GM20000 (cell line): ENCODE data around the gene TAMALIN.

ENCODE experiments used
- DNase-seq: peaks from one replicate; pipeline ENCODE4 v3.0.0; 2012; ENCODE audit warnings: low spot score
- TF ChIP-seq, protein P1 (sequence below): IDR thresholded peaks from 2 replicates; pipeline ENCODE4 v1.5.1; 2012; ENCODE audit warnings: mild to moderate bottlenecking, control low read depth; ENCODE audit errors: extremely low read depth, missing control alignments

The TAMALIN gene

DNA sequence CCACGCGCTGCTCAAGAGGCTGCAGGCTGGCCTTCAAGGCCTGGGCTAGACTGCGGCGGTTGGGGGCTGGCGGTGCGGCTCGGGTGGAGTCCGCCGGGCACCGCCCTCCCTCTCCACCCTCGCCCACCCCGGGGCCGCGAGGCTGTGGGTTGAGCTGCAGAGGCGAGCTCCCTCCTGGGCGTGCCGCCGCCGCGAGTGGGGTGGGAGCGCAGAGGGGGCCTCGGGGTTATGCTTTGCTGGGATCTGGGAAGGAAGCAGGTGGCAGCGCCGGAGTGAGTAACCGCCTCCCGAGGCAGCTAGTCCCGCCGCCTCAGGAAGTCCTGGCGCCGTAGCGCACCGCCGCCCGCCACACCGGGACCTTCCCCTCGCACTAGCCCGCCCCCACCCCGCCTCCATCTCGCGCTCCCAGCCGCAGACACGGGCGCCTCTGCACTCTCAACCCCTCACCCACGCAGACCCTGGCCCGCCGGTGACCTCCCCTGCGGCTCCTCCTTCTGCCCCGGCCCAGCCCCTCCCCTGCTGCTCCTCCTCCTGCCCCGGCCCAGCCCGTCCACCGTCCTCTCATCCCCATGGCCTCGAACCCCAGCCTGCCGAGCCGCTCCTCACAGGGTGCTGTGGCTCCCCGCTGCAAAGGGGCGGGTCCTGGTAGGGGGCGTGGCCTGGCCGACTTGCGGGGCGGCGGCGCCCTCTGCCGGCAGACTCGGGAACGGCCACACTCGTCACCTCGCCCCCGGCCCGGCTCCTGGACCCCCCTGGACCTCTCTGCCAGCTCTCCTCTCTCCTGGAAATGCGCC is 16.6 kb downstream of the TAMALIN start:
- peak; percentile 96 for DNase-seq

DNA sequence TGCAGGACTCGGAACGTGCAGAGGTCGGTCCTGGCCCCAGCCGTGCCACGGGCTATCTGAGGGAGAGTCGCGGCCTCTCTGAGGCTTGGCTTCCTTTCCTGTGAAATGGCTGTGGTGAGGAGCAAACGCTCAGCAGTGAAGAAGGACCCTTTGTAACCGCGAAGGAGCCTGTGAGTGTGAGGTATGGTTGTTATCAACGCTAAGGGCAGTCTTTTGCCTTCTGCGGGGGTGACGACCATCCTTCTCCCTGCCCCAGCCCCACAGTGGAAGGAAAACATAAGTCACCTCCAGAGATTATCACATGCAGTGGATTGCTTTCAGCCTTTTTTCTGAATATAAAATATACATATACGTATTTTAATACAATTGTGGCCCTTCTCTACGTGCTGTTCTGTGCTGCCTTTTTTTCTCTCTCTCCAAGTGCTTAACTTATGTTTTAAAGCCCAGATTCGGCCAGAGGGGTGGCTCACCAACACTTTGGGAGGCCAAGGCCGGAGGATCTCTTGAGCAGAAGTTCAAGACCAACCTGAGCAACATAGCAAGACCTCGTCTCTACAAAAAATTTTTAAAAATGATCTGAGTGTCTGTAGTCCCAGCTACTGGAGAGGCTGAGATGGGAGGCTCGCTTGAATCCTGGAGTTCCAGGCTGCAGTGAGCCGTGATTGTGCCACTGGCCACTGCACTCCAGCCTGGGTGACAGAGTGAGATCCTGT is 17.4 kb downstream of the TAMALIN start:
- DNase-seq: no peak
- TF ChIP-seq, protein P1, sequence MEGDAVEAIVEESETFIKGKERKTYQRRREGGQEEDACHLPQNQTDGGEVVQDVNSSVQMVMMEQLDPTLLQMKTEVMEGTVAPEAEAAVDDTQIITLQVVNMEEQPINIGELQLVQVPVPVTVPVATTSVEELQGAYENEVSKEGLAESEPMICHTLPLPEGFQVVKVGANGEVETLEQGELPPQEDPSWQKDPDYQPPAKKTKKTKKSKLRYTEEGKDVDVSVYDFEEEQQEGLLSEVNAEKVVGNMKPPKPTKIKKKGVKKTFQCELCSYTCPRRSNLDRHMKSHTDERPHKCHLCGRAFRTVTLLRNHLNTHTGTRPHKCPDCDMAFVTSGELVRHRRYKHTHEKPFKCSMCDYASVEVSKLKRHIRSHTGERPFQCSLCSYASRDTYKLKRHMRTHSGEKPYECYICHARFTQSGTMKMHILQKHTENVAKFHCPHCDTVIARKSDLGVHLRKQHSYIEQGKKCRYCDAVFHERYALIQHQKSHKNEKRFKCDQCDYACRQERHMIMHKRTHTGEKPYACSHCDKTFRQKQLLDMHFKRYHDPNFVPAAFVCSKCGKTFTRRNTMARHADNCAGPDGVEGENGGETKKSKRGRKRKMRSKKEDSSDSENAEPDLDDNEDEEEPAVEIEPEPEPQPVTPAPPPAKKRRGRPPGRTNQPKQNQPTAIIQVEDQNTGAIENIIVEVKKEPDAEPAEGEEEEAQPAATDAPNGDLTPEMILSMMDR: no peak

More for the DNA sequence above, 16.6 kb downstream of the TAMALIN start:
- TF ChIP-seq, protein P1: peak; percentile 88

DNA sequence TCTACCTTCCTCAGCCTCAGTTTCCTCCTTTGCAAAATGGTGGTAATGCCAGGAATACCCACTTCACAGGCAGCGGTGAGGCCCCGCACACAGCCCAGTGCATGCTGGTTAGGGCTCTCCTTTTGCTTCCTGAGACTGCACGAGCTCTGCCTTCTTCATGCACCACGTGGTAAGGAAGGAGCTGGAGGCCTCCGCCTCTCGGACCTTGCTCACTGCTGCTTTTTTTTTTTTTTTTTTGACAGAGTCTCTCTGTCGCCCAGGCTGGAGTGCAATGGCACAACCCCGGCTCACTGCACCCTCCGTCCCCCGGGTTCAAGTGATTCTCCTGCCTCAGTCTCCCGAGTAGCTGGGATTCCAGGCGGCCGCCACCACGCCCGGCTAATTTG is 18.1 kb downstream of the TAMALIN start:
- TF ChIP-seq, protein P1: no peak
- DNase-seq: no peak

DNA sequence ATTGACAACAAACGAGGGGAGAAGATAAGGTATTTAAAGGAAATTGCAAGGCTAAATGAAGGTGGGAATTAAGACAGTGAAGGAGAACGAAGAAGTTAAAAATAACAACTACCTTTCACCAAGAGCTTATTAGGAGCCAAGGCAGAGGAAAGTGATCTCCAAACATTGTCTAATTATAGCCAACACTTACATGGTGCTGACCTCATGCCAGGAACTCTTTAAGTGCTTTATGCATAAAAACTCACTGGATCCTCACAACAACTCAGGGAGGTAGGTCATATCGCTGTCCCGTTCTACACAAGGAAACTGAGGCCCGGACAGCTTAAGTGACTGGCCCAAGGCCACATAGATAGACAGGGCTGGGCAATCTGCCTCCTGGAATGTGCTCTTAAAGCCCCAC is 19.5 kb downstream of the TAMALIN start:
- DNase-seq: no peak
- TF ChIP-seq, protein P1: no peak

DNA sequence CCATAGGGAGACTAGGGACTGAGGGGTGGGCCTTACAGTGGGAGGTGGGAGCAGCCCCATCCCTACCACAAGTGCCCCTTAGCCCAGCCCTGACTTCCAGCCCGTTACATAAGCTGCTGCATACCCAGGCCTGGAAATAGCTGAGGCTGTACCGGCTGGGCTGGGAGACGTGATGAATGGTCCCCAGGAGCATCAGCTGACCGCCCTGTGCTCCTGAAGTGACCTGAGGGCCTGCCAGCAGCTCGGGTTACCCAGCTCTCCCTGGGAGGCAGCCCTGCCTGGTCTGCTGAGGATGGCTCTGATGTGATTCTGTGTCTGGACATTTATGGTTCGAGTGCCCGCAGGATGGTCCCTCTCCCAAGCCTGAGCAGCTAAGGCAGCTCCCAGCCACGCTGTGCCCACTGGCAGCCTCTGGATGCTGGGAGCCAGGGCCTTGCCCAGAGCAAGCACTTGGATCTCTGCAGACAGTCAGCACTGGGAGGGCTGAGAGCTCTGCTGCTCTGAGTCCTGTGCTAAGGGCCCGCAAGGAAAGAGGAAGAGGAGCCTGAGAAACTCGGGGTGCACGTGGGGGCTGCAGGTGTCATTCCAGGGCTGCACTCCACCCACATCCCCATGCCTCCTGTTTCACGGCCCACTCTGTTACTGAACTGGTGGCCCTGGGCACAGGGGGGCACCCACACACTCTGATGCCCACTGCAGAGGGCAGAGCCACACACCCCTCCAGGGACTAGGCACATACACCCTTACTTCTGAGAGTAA is 20.5 kb downstream of the TAMALIN start:
- no peak for DNase-seq
- TF ChIP-seq, protein P1: no peak

DNA sequence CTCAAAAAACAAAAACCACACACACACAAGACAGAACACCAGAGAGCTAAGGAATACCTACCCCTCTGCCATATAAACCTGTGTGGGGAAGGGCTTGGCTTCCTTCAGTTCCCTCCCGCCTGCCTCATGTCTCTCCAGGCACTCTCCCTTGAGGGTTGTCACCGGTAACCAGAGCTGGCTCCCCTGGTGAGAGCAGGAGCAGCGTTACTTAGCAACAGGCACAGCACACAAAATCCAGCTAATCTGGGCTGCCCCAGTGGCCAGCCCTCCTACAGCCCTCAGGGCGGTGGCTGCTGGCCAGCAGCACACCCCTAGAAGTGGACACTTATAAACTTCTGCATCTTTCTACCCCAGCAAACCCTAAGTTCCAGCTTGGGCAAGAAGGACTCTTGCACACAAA is 22.9 kb downstream of the TAMALIN start:
- no peak for DNase-seq
- TF ChIP-seq, protein P1: no peak

DNA sequence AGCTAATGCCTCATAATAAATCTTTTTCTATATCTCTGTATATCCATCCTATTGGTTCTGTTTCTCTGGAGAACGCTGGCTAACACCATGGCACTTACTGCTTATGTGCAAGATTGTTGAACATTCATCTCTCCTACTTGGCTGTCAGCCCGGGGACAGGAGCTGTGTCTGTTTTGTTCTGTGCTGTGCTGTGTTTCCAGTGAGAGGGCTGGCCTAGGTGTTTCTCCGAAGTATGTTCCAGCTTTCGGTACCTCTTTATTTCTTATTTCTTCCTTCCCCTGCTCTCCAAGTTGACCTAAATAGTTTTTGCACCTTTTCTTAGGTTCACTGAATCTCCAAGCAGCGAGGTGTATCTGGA is 25.7 kb downstream of the TAMALIN start:
- DNase-seq: no peak
- TF ChIP-seq, protein P1: no peak
